Stimulated activated CD4-positive, alpha-beta T cell treated with anti-CD3 and anti-CD28 coated beads, TNF-alpha, amount 100 ng/mL, for 4 hours (primary cell): Measurements from ENCODE around the gene PSTPIP2.
"Not testable (repeated sequence)": the region's sequence is repeated elsewhere in the genome, so short reads cannot be mapped to it uniquely, and the experiment has no call there.

Source experiments
- DNase-seq, 3 experiments: peaks; one replicate each; pipeline ENCODE4 v3.0.0-alpha.2; 2020; ENCODE audit warnings: low read depth in 3 of 3

PSTPIP2 gene, protein sequence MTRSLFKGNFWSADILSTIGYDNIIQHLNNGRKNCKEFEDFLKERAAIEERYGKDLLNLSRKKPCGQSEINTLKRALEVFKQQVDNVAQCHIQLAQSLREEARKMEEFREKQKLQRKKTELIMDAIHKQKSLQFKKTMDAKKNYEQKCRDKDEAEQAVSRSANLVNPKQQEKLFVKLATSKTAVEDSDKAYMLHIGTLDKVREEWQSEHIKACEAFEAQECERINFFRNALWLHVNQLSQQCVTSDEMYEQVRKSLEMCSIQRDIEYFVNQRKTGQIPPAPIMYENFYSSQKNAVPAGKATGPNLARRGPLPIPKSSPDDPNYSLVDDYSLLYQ

GRCh38 chr18:46071653-46072375 is at the start of gene PSTPIP2:
TSS of gene PSTPIP2 (minus strand) at chr18:46072260. CDS start at chr18:46072188, 72 bp downstream.
- DNase-seq, result peak; percentile 44 to 51 (median 46)

DNA sequence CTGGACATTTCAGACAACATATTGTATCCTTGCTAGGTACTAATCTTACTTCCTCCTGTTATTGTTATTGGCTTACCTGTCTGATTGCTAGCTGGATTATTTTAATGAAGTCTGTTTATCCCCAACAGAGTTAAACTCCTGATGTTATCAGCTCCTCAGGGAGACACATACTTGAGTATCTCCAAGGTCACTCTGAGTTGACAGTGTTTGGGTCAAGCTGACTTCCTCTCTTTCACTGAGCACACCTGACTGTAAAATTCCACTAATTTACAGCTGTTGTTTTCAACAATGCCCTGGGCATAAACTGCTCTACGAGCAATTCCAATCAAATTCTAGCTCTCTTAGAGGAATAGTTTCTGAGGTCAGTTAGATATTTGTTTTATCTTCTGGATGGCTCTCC is 41.7 kb upstream of the PSTPIP2 start:
- DNase-seq, result no peak

GRCh38 chr18:46110406-46110805 is 38.3 kb upstream of the PSTPIP2 start:
- no peak for DNase-seq

- DNase-seq, result no peak
Measured at GRCh38 chr18:46109386-46109785, 37.3 kb upstream of the PSTPIP2 start.

GRCh38 chr18:46104128-46104911 is 32.3 kb upstream of the PSTPIP2 start, which contains the start of gene HAUS1:
TSS of gene HAUS1 (plus strand) at chr18:46104385. CDS start at chr18:46104412, 27 bp downstream.
- DNase-seq, result peak; percentile 70 to 74 (median 71)

DNA sequence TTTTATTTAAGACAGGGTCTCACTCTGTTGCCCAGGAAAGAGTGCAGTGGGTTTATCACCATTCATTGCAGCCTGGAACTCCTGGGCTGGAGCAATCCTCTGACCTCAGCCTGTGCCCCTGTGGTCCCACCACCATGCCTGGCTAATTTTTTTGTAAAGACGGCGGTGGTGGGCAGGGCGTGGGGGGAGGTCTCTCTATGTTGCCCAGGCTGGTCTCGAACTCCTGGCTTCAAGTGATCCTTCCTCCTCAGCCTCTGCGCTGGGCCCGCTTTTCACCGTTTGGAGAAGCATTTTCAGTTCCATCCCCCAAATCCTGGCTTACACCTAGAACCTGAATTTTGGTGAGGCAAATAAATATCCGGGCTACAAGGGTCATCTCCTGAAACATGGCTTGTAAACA is 27.4 kb upstream of the PSTPIP2 start:
- no peak for DNase-seq

GRCh38 chr18:46098616-46098933 is 26.5 kb upstream of the PSTPIP2 start:
- DNase-seq, result peak in 1 of 3 experiments; percentile 50

DNA sequence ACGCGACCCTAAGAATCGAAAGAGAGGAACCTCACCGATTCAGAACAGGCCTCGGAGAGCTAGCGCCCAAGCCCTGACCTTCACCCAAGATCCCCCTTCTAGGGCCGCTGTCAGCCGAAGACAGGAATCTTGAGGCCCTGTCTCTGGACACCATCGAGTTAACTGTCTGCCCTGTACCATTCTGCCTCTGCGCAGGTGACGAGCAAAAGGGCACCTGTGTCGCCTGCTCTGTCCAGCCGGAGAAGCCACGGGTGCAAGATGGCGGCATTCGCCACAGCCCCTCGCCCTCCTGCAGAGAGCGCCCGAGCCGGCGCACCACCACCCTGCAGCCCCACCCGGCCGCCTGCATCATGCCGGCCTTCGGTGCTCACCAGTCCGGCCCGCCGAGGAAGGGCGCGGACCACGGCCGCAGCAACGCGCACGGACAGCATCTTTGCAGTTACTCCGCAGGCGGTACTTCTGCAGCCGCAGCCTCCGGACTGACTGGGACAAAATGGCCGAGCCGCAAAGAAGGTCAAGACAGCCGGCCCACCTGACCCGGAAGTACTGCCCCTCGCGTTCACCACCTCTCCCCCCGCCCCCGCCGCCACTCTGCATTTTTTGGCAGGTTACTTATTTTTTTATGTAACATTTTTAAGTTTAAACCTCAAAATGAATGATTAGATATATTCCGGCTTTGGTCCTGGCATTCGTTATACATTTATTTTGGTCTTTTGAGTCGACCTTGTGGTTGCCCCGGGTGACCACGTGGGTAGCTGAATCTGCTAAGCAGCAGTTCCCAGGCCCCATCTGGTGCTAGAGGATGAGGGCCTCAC is 25.9 kb upstream of the PSTPIP2 start, which contains the start of gene ATP5F1A:
Gene ATP5F1A (minus strand): TSS at position 496 of the 815 bp plus-strand sequence. CDS start 65 bp downstream, at position 431.
- DNase-seq, result peak; percentile 73 to 75 (median 75)

- DNase-seq, result no peak
Measured at GRCh38 chr18:46097431-46097800, 25.4 kb upstream of the PSTPIP2 start.

GRCh38 chr18:46096651-46097300 is 24.7 kb upstream of the PSTPIP2 start:
- no peak for DNase-seq

- DNase-seq, result no peak
Measured at GRCh38 chr18:46095532-46095931, 23.5 kb upstream of the PSTPIP2 start.

DNA sequence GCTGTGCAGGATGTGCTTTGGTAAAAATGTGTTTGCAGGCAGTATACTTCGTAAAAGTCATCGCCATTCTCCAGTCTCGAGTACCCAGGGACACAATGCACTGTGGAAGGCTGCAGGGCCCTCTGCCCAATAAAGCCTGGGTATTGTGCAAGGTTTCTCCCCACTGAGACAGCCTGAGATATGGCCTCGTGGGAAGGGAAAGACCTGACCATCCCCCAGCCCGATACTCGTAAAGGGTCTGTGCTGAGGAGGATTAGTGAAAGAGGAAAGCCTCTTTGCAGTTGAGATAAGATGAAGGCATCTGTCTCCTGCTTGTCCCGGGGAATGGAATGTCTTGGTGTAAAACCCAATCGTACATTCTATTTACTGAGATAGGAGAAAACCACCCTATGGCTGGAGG is 16.4 kb upstream of the PSTPIP2 start:
- DNase-seq, result not testable (repeated sequence)

DNA sequence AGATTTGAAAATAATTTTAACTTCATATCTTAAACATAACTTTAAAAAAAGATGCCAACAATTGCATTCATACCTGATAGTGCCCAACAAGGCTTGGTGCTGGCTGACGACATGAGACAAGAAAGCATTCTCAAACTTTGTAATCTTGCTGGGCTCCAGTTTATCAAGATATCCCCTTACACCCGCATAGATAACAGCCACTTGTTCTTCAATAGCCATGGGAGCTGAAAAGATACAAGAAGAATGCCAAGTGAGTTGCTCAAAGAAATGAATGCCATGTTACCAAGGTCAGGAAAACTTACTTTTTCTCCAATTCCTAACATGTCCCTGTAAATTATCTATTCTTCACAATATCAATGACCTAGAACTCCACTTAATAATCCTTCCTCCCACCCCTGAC is 12.4 kb upstream of the PSTPIP2 start:
- no peak for DNase-seq

DNA sequence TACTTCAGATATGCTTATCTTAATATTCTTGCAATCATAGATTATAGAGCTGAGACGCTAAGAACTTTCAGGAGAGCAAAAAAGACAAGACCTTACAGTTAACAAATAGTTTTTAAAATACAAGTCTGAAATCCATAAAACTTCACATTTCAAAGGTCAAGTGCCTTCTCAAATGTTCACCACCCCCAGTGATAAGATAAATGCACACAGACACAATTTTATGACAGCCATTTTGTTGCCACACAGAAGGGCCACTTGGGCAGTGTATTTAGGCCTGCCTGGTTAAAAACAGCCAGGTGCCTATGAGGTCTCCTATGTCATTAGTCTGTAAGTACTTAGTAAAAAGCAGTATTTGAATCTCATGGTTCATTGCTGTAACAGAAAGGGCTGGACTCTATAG is 8.1 kb upstream of the PSTPIP2 start:
- DNase-seq, result no peak

GRCh38 chr18:46079336-46079735 is 7.3 kb upstream of the PSTPIP2 start:
- DNase-seq, result no peak

DNA sequence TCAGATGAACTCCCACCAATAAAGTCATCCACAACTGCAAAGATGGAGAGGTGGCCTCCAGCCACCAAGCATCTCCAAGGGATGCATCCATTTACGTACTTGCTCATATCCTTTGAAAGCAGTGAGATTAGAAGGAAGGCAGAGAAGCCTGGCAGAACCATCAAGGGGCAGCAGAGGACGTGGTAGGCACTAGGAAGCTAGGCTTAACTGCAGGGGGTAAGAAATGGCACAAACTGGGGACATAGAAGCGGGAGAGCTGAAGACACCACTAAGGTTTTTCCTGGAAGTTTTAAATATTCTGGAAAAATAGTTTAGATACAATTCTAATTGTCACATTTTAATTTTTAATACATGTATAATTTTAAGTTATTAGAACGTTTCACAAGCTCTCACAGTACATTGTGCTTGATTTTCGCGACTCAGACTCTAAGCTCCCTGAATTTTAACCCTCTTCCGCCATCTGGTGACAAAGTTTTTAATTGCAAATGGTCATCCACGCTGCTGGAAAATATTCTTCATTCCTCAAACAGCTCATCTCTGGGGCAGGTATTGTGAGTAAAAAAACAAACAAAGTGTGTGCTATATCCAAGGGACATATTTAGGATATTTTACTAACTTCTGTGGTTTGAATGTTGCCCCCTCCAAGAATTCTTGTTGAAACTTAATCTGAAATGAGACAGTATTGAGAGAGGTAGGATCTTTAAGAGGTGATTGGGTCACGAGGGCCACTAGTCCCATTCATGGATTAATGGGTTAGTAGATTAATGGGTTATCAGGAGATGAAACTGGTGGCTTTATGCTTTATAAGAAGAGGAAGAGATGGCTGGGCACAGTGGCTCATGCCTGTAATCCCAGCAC is 1.6 kb upstream of the PSTPIP2 start:
- DNase-seq, result peak in 2 of 3 experiments; percentile 18 to 43

GRCh38 chr18:46072959-46073358 is 899 bp upstream of the PSTPIP2 start:
- no peak for DNase-seq

- DNase-seq, result no peak
Measured at GRCh38 chr18:46072376-46072867, 362 bp upstream of the PSTPIP2 start.

- DNase-seq, result no peak
Measured at GRCh38 chr18:46070815-46071652, 1.0 kb downstream of the PSTPIP2 start.
